ENCODE results near the gene C2orf80.

The C2orf80 gene

GRCh38 chr2:208207769-208208168 is 17.9 kb upstream of the C2orf80 start:
- Histone ChIP-seq H2BK120ac (ENCODE audit: low read depth, low read length) (no peak overlapping the region), H2BK5ac (ENCODE audit: low read length) (no peak overlapping the region), H3K27me3 (ENCODE audit: insufficient read depth, low read length, poor library complexity) (no peaks in the 10 kb centered on the region), H3K56ac (ENCODE audit: low read length) (no peak overlapping the region), H3K4me1 (ENCODE audit: control insufficient read depth, low read depth, low read length) (no peaks in the 10 kb centered on the region), H4K5ac (ENCODE audit: low read length) (no peak overlapping the region), H3K9ac (ENCODE audit: low read length) (no peak overlapping the region), H3K23ac (ENCODE audit: low read length) (no peak overlapping the region), H3K79me2 (ENCODE audit: control insufficient read depth, insufficient read depth, low read length) (no peaks in the 10 kb centered on the region), H3K4me2 (ENCODE audit: low read length) (no peak overlapping the region), H3K4me3 (ENCODE audit: low read length) (no peak overlapping the region), H3K18ac (ENCODE audit: low read length) (no peak overlapping the region), H4K8ac (ENCODE audit: low read depth, low read length) (no peak overlapping the region), H3K36me3 (ENCODE audit: control insufficient read depth, insufficient read depth, low read length) (no peaks in the 10 kb centered on the region), H3K27ac (ENCODE audit: low read depth, low read length) (no peak overlapping the region), H2BK15ac (replicated peaks; ENCODE audit: low read depth) (no peak overlapping the region), H3K79me1 (ENCODE audit: low read length) (no peaks in the 10 kb centered on the region), H3K4ac (ENCODE audit: low read depth, low read length) (no peak overlapping the region), H2AK5ac (ENCODE audit: low read length) (no peak overlapping the region)
- no peak for DNase-seq
- WGBS (ENCODE audit: extremely low coverage, insufficient coverage, low lambda C conversion rate) = no CpG with 5 or more reads among the region's 3 CpGs

GRCh38 chr2:208204166-208204565 is 14.3 kb upstream of the C2orf80 start:
- no CpG with 5 or more reads among the region's 5 CpGs for WGBS (ENCODE audit: extremely low coverage, insufficient coverage, low lambda C conversion rate)
- no peak overlapping the region for H4K8ac ChIP-seq (ENCODE audit: low read depth, low read length)
- H3K4me3 ChIP-seq (ENCODE audit: low read length) = no peak overlapping the region
- H3K27ac ChIP-seq (ENCODE audit: low read depth, low read length) = no peak overlapping the region
- H4K5ac ChIP-seq (ENCODE audit: low read length) = no peak overlapping the region
- H3K79me1 ChIP-seq (ENCODE audit: low read length) = no peaks in the 10 kb centered on the region
- H3K4me2 ChIP-seq (ENCODE audit: low read length) = no peak overlapping the region
- H2BK15ac ChIP-seq (replicated peaks; ENCODE audit: low read depth) = no peak overlapping the region
- no peak overlapping the region for H3K56ac ChIP-seq (ENCODE audit: low read length)
- H2BK120ac ChIP-seq (ENCODE audit: low read depth, low read length) = no peak overlapping the region
- no peak overlapping the region for H3K9ac ChIP-seq (ENCODE audit: low read length)
- no peak overlapping the region for H3K18ac ChIP-seq (ENCODE audit: low read length)
- no peak overlapping the region for H3K23ac ChIP-seq (ENCODE audit: low read length)
- no peak overlapping the region for H2AK5ac ChIP-seq (ENCODE audit: low read length)
- no peak overlapping the region for H3K4ac ChIP-seq (ENCODE audit: low read depth, low read length)
- DNase-seq = no peak
- no peaks in the 10 kb centered on the region for H3K36me3 ChIP-seq (ENCODE audit: control insufficient read depth, insufficient read depth, low read length)
- H2BK5ac ChIP-seq (ENCODE audit: low read length) = no peak overlapping the region
- no peaks in the 10 kb centered on the region for H3K27me3 ChIP-seq (ENCODE audit: insufficient read depth, low read length, poor library complexity)
- no peaks in the 10 kb centered on the region for H3K4me1 ChIP-seq (ENCODE audit: control insufficient read depth, low read depth, low read length)
- H3K79me2 ChIP-seq (ENCODE audit: control insufficient read depth, insufficient read depth, low read length) = no peaks in the 10 kb centered on the region

- Histone ChIP-seq H2BK120ac (ENCODE audit: low read depth, low read length) (no peak overlapping the region), H3K79me1 (ENCODE audit: low read length) (no peaks in the 10 kb centered on the region), H3K4me2 (ENCODE audit: low read length) (no peak overlapping the region), H3K4me3 (ENCODE audit: low read length) (no peak overlapping the region), H3K4ac (ENCODE audit: low read depth, low read length) (no peak overlapping the region), H4K8ac (ENCODE audit: low read depth, low read length) (no peak overlapping the region), H3K9ac (ENCODE audit: low read length) (no peak overlapping the region), H3K27me3 (ENCODE audit: insufficient read depth, low read length, poor library complexity) (no peaks in the 10 kb centered on the region), H3K36me3 (ENCODE audit: control insufficient read depth, insufficient read depth, low read length) (no peaks in the 10 kb centered on the region), H3K56ac (ENCODE audit: low read length) (no peak overlapping the region), H2BK5ac (ENCODE audit: low read length) (no peak overlapping the region), H2BK15ac (replicated peaks; ENCODE audit: low read depth) (no peak overlapping the region), H3K79me2 (ENCODE audit: control insufficient read depth, insufficient read depth, low read length) (no peaks in the 10 kb centered on the region), H3K4me1 (ENCODE audit: control insufficient read depth, low read depth, low read length) (no peaks in the 10 kb centered on the region), H2AK5ac (ENCODE audit: low read length) (no peak overlapping the region), H3K27ac (ENCODE audit: low read depth, low read length) (no peak overlapping the region), H3K18ac (ENCODE audit: low read length) (no peak overlapping the region), H4K5ac (ENCODE audit: low read length) (no peak overlapping the region), H3K23ac (ENCODE audit: low read length) (peak overlapping the region; percentile 92)
- no CpG with 5 or more reads among the region's 3 CpGs for WGBS (ENCODE audit: extremely low coverage, insufficient coverage, low lambda C conversion rate)
- DNase-seq = no peak
Measured at GRCh38 chr2:208195531-208195930, 5.7 kb upstream of the C2orf80 start.

DNA sequence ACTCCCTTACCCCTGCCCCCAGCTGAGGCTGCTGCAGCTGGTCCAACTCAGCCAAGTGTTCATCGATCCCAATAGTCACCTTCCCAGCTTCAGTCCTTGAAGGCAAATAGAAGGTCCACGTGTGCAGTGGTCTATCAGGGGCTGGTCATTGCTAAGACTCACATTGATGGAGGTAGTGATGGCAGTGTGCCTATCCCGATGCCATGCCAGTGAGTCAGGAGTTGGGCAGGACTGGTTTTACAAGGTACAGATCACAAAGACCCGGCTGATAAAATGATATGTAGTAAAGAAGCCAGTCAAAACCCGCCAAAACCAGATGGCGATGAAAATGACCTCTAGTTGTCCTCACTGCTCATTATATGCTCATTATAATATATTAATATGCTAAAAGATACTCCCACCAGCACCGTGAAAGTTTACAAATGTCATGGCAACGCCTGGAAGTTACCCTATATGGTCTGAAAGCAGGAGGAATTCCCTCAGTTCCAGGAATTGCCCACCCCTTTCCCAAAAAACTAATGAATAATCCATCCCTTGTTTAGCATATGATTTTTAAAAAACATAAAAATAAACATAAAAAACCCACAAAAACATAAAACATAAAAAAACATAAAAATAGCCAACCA is 2.9 kb upstream of the C2orf80 start:
- Histone ChIP-seq H3K36me3 (ENCODE audit: control insufficient read depth, insufficient read depth, low read length) (no peaks in the 10 kb centered on the region), H3K4me3 (ENCODE audit: low read length) (no peak overlapping the region), H3K56ac (ENCODE audit: low read length) (no peak overlapping the region), H3K18ac (ENCODE audit: low read length) (no peak overlapping the region), H3K27me3 (ENCODE audit: insufficient read depth, low read length, poor library complexity) (no peaks in the 10 kb centered on the region), H2BK5ac (ENCODE audit: low read length) (no peak overlapping the region), H3K4me2 (ENCODE audit: low read length) (no peak overlapping the region), H3K4ac (ENCODE audit: low read depth, low read length) (no peak overlapping the region), H2BK15ac (replicated peaks; ENCODE audit: low read depth) (no peak overlapping the region), H3K23ac (ENCODE audit: low read length) (no peak overlapping the region), H3K79me1 (ENCODE audit: low read length) (no peaks in the 10 kb centered on the region), H3K27ac (ENCODE audit: low read depth, low read length) (no peak overlapping the region), H3K79me2 (ENCODE audit: control insufficient read depth, insufficient read depth, low read length) (no peaks in the 10 kb centered on the region), H3K9ac (ENCODE audit: low read length) (no peak overlapping the region), H2BK120ac (ENCODE audit: low read depth, low read length) (no peak overlapping the region), H3K4me1 (ENCODE audit: control insufficient read depth, low read depth, low read length) (no peaks in the 10 kb centered on the region), H4K8ac (ENCODE audit: low read depth, low read length) (no peak overlapping the region), H4K5ac (ENCODE audit: low read length) (no peak overlapping the region), H2AK5ac (ENCODE audit: low read length) (no peak overlapping the region)
- no peak for DNase-seq
- WGBS (ENCODE audit: extremely low coverage, insufficient coverage, low lambda C conversion rate) = no CpG with 5 or more reads among the region's 8 CpGs

- no peak overlapping the region for H4K8ac ChIP-seq (ENCODE audit: low read depth, low read length)
- H2BK120ac ChIP-seq (ENCODE audit: low read depth, low read length) = no peak overlapping the region
- H3K4me3 ChIP-seq (ENCODE audit: low read length) = no peak overlapping the region
- H3K27ac ChIP-seq (ENCODE audit: low read depth, low read length) = no peak overlapping the region
- H3K79me1 ChIP-seq (ENCODE audit: low read length) = no peaks in the 10 kb centered on the region
- peak overlapping the region; percentile 36 for H3K4ac ChIP-seq (ENCODE audit: low read depth, low read length)
- no peak overlapping the region for H3K56ac ChIP-seq (ENCODE audit: low read length)
- H3K79me2 ChIP-seq (ENCODE audit: control insufficient read depth, insufficient read depth, low read length) = no peaks in the 10 kb centered on the region
- H2AK5ac ChIP-seq (ENCODE audit: low read length) = no peak overlapping the region
- H3K9ac ChIP-seq (ENCODE audit: low read length) = no peak overlapping the region
- H2BK15ac ChIP-seq (replicated peaks; ENCODE audit: low read depth) = no peak overlapping the region
- H3K36me3 ChIP-seq (ENCODE audit: control insufficient read depth, insufficient read depth, low read length) = no peaks in the 10 kb centered on the region
- no peak overlapping the region for H2BK5ac ChIP-seq (ENCODE audit: low read length)
- DNase-seq = no peak
- H3K27me3 ChIP-seq (ENCODE audit: insufficient read depth, low read length, poor library complexity) = no peaks in the 10 kb centered on the region
- H3K4me2 ChIP-seq (ENCODE audit: low read length) = no peak overlapping the region
- no CpG with 5 or more reads among the region's 5 CpGs for WGBS (ENCODE audit: extremely low coverage, insufficient coverage, low lambda C conversion rate)
- H3K18ac ChIP-seq (ENCODE audit: low read length) = no peak overlapping the region
- H3K23ac ChIP-seq (ENCODE audit: low read length) = no peak overlapping the region
- H4K5ac ChIP-seq (ENCODE audit: low read length) = no peak overlapping the region
- H3K4me1 ChIP-seq (ENCODE audit: control insufficient read depth, low read depth, low read length) = no peaks in the 10 kb centered on the region
Measured at GRCh38 chr2:208189069-208189809, 591 bp downstream of the C2orf80 start.

All from mesendoderm (in vitro differentiated cells).